GM12864 (cell line): ENCODE results near the gene CLRN3.

Experiments used
- DNase-seq: peaks from one replicate; pipeline ENCODE4 v3.0.0-alpha.2; 2011; ENCODE audit warnings: low read depth
- H3K4me3 ChIP-seq: 2 replicates; pipeline ENCODE4 v1.5.1; 2011; ENCODE audit warnings: mild to moderate bottlenecking, low read depth, low read length, control low read depth
- TF ChIP-seq, protein P1 (sequence below): IDR thresholded peaks from 2 replicates; pipeline ENCODE4 v1.5.1; 2011; ENCODE audit warnings: low read depth, mild to moderate bottlenecking, moderate library complexity, low read length, control low read depth, inconsistent platforms; ENCODE audit errors: missing control alignments

CLRN3 gene

GRCh38 chr10:127934383-127934782, 41.6 kb upstream of the CLRN3 start:
- no peak overlapping the region for H3K4me3 ChIP-seq

DNA sequence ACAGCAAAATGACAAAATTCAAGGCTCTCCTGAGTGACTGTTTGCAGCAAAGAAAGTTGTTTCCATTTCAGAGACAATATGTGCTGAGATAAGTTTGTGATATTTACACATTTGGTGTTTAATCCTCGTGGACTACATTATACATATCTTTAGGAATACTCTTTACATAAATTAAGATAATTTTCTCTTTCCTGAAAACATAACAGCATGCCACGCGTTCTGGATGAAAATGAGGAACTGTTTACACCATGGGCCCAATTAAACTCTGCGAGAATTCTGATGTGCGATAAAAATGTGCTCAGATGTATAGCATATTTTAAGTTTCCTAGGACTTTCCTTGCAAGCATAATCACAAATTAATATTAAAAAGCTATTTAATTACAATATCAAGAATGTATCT, 40.5 kb upstream of the CLRN3 start:
- TF ChIP-seq, protein P1, sequence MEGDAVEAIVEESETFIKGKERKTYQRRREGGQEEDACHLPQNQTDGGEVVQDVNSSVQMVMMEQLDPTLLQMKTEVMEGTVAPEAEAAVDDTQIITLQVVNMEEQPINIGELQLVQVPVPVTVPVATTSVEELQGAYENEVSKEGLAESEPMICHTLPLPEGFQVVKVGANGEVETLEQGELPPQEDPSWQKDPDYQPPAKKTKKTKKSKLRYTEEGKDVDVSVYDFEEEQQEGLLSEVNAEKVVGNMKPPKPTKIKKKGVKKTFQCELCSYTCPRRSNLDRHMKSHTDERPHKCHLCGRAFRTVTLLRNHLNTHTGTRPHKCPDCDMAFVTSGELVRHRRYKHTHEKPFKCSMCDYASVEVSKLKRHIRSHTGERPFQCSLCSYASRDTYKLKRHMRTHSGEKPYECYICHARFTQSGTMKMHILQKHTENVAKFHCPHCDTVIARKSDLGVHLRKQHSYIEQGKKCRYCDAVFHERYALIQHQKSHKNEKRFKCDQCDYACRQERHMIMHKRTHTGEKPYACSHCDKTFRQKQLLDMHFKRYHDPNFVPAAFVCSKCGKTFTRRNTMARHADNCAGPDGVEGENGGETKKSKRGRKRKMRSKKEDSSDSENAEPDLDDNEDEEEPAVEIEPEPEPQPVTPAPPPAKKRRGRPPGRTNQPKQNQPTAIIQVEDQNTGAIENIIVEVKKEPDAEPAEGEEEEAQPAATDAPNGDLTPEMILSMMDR = no peak
- no peak overlapping the region for H3K4me3 ChIP-seq
- DNase-seq = no peak

More at GRCh38 chr10:127934383-127934782, 41.6 kb upstream of the CLRN3 start:
- no peak for DNase-seq
- TF ChIP-seq, protein P1 = no peak

DNA sequence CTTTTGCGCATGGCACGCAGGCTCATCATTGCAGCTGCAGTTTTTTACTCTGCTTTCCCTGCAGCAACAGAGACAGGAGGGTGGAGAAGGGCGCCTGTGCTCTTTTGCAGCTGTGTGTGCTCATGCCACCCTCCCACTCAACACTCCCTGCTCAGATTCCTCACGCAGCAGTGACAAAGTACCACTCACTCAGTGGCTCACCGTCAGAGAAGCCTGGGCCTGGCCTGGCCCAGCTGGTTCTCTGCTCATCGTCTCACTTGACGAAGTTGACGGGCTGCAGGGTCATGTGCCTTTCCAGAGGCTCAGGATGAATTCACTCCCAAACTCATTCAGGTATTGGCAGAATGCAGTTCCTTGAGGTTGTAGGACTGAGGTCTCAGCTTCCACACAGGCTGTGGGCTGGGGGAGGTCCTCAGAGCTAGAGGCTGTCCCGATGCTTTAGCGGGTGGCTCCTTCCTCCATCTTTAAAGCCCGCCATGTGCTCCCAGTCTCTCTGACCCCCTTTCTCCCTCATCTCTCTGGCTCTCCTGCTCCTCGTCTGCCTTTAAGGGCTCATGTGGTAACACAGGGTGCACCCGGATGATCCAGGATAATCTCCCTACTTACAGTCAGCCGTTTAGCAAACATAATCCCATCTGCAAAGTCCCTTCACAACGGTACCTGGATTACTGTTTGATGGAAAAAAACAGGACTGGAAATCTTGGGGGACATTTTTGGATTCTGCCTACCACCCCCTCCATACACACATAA, 40.0 kb upstream of the CLRN3 start:
- no peak overlapping the region for H3K4me3 ChIP-seq
- TF ChIP-seq, protein P1 = no peak
- no peak for DNase-seq

DNA sequence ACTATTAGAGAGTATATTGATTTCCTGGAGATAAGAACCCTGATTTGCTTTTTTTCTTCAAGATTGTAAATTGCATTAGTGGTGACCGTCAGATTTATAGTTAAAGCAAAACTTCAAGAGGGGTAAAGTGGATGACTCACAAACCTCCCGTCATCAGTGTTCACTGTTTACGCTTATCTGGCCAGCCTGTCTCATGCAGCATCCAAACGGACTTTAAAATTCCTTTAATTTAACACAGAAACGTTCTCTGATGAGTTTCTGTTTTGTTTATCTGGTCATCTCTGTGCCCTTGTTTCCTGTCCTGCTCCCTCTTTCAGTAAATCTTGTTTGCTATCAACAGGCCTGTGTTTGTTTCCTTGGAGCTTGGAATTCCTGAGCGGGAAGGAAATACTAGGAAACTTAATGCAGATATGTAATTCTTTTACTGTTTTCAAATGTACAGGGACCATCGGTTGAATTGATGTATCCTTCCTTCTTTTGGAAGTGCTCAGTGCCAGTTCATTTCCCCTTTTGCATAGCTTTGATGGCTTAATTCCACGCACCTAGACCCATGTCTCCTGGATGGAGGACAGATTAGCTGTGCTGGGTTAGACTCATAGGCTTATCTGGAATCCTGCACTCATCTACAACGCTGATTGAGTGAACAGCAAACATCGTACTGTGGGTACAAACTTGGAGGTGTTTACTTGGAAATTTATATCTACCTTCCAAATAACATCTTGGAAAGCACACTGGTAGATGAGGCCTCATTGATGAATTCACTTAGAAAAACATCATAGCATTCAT, 35.5 kb upstream of the CLRN3 start:
- H3K4me3 ChIP-seq = no peak overlapping the region
- no peak for DNase-seq
- TF ChIP-seq, protein P1 = no peak

GRCh38 chr10:127926455-127926854, 33.7 kb upstream of the CLRN3 start:
- TF ChIP-seq, protein P1 = no peak
- no peak for DNase-seq
- H3K4me3 ChIP-seq = no peak overlapping the region

DNA sequence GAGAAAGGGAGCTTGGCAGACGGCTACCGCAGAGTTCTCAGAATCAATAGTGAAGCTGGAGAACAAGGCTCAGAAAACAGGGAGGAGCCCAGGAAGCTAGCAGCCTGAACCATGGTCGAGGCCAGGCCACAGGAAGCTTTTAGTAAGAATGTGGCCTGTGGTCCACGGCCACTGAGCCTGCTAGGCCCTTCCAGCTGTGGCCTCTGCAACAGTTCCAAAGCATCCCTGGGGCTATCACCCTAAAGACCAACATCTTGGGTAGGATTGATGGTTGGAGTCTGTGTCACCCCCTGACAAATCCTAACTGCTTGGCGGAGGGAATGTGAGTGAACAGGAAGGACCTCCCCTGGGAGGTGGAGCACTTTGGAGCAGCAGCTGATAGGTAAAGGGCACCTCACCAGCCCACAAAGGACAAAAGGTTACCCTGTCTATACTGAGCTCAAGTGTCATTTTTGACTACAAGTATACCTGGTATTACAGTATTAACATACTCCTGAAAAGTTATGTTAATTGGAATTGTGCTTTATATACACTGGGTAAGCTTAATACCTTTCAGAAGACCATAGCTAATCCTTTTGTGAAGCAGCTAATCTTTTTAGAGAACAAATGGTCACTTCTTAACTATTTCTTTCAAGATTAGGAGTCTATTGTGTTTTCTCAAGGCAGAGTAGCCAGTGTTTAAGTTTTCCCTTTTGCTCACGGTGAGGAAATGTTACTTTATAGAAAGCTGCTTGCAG, 32.9 kb upstream of the CLRN3 start:
- no peak for DNase-seq
- TF ChIP-seq, protein P1 = no peak
- no peak overlapping the region for H3K4me3 ChIP-seq
